B cell (primary cell): ENCODE data around the gene TEDC1. TPM values are rescaled to one million over a fixed set of nuclear protein-coding genes. Genes with fewer than 3 reads are reported as not detected.

Source experiments
- ATAC-seq: fragments of 200-7000 bp; cut with Tn5 transposase; one replicate; pipeline ENCODE4 v1.10.0; 2021; ENCODE audit warnings: low read depth, mild to moderate bottlenecking, moderate number of reproducible peaks, moderate library complexity
- CTCF ChIA-PET: fragments of 350-600 bp; sonication (Branson Sonifier 250); formaldehyde crosslinking; loops from one replicate; lab custom pipeline; 2021; ENCODE audit warnings: antibody characterized with exemption, inconsistent platforms; lab: Charles Lee
- POLR2A ChIA-PET: fragments of 350-600 bp; sonication (Branson Sonifier 250); formaldehyde crosslinking; loops from one replicate; lab custom pipeline; 2021; ENCODE audit warnings: antibody characterized with exemption; lab: Charles Lee
- DNase-seq: peaks from one replicate; pipeline ENCODE4 v3.0.0; 2013
- H2AFZ ChIP-seq: 2 replicates; pipeline ENCODE4 v1.6.1; 2012; ENCODE audit warnings: mild to moderate bottlenecking, low read depth, low read length; ENCODE audit not compliant: insufficient read depth, poor library complexity, severe bottlenecking
- H3K27ac ChIP-seq, 2 donors: 1 replicate in 1 of 2; 2 replicates in 1 of 2; pipeline ENCODE4 v1.5.1; 2012 to 2013; ENCODE audit warnings: low read length in 2 of 2, mild to moderate bottlenecking in 2 of 2, moderate library complexity in 1 of 2
- H3K27me3 ChIP-seq, 4 experiments: fragments of 200-600 bp in 1 of 4; sonication (generic) in 1 of 4; replicated peaks in 1 of 4; 1 replicate in 2 of 4; 2 replicates in 2 of 4; pipeline versions ENCODE4 v1.6.1 to v1.7.0; 2013 to 2016; ENCODE audit warnings: low read length in 3 of 4, mild to moderate bottlenecking in 2 of 4, mixed read lengths in 1 of 4, moderate library complexity in 1 of 4; ENCODE audit not compliant: insufficient read depth in 4 of 4, control insufficient read depth in 3 of 4; ENCODE audit errors: control extremely low read depth in 1 of 4
- H3K36me3 ChIP-seq, 2 experiments: replicated peaks in 1 of 2; 1 replicate in 1 of 2; 2 replicates in 1 of 2; pipeline versions ENCODE4 v1.6.1 to v1.7.1; 2013; ENCODE audit warnings: low read length in 1 of 2; ENCODE audit not compliant: insufficient read depth in 2 of 2, control insufficient read depth in 1 of 2; ENCODE audit errors: control extremely low read depth in 1 of 2, extremely low read depth in 1 of 2
- H3K4me1 ChIP-seq, 2 donors: fragments of 200-600 bp in 1 of 2; sonication (generic) in 1 of 2; 1 replicate in 1 of 2; 2 replicates in 1 of 2; pipeline versions ENCODE4 v1.5.1 to v1.6.1; 2013 to 2017; ENCODE audit warnings: low read length in 2 of 2; ENCODE audit not compliant: control insufficient read depth in 2 of 2, insufficient read depth in 2 of 2
- H3K4me2 ChIP-seq: replicated peaks from 2 replicates; pipeline ENCODE3; 2012; ENCODE audit warnings: mild to moderate bottlenecking, low read depth, low read length; ENCODE audit not compliant: poor library complexity, severe bottlenecking
- H3K4me3 ChIP-seq, 5 experiments: fragments of 200-600 bp in 1 of 5; sonication (generic) in 1 of 5; 1 replicate in 3 of 5; 2 replicates in 2 of 5; pipeline versions ENCODE4 v1.5.1 to v1.7.0; 2011 to 2016; ENCODE audit warnings: low read length in 4 of 5, mild to moderate bottlenecking in 4 of 5, low read depth in 2 of 5, control low read depth in 1 of 5, moderate library complexity in 1 of 5; ENCODE audit not compliant: insufficient read depth in 1 of 5; ENCODE audit errors: control extremely low read depth in 1 of 5, extremely low read depth in 1 of 5
- H3K79me2 ChIP-seq: fragments of 200-600 bp; sonication (generic); one replicate; pipeline ENCODE4 v1.6.0; 2016; ENCODE audit warnings: low read length; ENCODE audit not compliant: control insufficient read depth, insufficient read depth
- H3K9ac ChIP-seq: fragments of 200-600 bp; sonication (generic); 2 replicates; pipeline ENCODE4 v1.6.1; 2017; ENCODE audit warnings: mild to moderate bottlenecking, low read length, moderate library complexity
- H3K9me3 ChIP-seq, 3 donors: one replicate each; pipeline versions ENCODE4 v1.6.1 to v1.7.1; 2013; ENCODE audit warnings: low read length in 2 of 3; ENCODE audit not compliant: control insufficient read depth in 2 of 3, insufficient read depth in 1 of 3; ENCODE audit errors: control extremely low read depth in 1 of 3
- H4K20me1 ChIP-seq: 2 replicates; pipeline ENCODE4 v1.6.0; 2012; ENCODE audit warnings: mild to moderate bottlenecking, low read length; ENCODE audit not compliant: insufficient read depth, control insufficient read depth, poor library complexity, severe bottlenecking
- H3K27ac Mint-ChIP-seq: one replicate; pipeline ENCODE4 v1.8.0; 2021; ENCODE audit warnings: mixed read lengths
- H3K27me3 Mint-ChIP-seq: one replicate; pipeline ENCODE4 v1.8.0; 2021; ENCODE audit warnings: mixed read lengths
- H3K4me1 Mint-ChIP-seq: one replicate; pipeline ENCODE4 v1.8.0; 2021; ENCODE audit warnings: mixed read lengths
- H3K4me3 Mint-ChIP-seq: one replicate; pipeline ENCODE4 v1.8.0; 2021; ENCODE audit warnings: mixed read lengths
- H3K9me3 Mint-ChIP-seq: one replicate; pipeline ENCODE4 v1.8.0; 2022; ENCODE audit warnings: mixed read lengths; ENCODE audit not compliant: insufficient read depth
- EZH2 ChIP-seq: IDR thresholded peaks from 2 replicates; pipeline ENCODE4 v1.6.1; 2012; ENCODE audit warnings: borderline replicate concordance, low read depth, mild to moderate bottlenecking, moderate library complexity, low read length; ENCODE audit not compliant: insufficient read depth, poor library complexity, severe bottlenecking
- WGBS: methylation state at CpG from one replicate; pipeline ENCODE4 v1.1.5; 2013; ENCODE audit warnings: missing lambda C conversion rate; ENCODE audit not compliant: insufficient coverage; 5-methylcytosine and 5-hydroxymethylcytosine counted together
- intact Hi-C: fragments of 100-400 bp; cut with micrococcal nuclease; formaldehyde crosslinking; loops from one replicate; pipeline ENCODE4 v1.10.0; 2022
- polyA plus RNA-seq: library from polyadenylated mRNA; depleted of rRNA; stranded (reverse); fragments of >200 nt; gene quantifications from 2 replicates; pipeline ENCODE4 v1.2.3, GENCODE V29; 2012
- total RNA-seq, 2 donors: library from RNA; stranded (reverse); fragments of 120-200 nt in 1 of 2; gene quantifications; 1 replicate in 1 of 2; 2 replicates in 1 of 2; pipeline versions ENCODE4 v1.2.3 to v1.2.4, GENCODE V29; 2013 to 2022
- TF ChIP-seq, protein P1 (sequence below): fragments of 200-600 bp; IDR thresholded peaks from one replicate; pipeline ENCODE4 v1.8.0; 2022; ENCODE audit warnings: antibody characterized with exemption, mild to moderate bottlenecking

TEDC1 gene
- total and polyA plus RNA-seq, 2 donors (not counting 1 experiment from before 2014, with no cell fraction given) = 19.7 to 22.2 TPM

DNA sequence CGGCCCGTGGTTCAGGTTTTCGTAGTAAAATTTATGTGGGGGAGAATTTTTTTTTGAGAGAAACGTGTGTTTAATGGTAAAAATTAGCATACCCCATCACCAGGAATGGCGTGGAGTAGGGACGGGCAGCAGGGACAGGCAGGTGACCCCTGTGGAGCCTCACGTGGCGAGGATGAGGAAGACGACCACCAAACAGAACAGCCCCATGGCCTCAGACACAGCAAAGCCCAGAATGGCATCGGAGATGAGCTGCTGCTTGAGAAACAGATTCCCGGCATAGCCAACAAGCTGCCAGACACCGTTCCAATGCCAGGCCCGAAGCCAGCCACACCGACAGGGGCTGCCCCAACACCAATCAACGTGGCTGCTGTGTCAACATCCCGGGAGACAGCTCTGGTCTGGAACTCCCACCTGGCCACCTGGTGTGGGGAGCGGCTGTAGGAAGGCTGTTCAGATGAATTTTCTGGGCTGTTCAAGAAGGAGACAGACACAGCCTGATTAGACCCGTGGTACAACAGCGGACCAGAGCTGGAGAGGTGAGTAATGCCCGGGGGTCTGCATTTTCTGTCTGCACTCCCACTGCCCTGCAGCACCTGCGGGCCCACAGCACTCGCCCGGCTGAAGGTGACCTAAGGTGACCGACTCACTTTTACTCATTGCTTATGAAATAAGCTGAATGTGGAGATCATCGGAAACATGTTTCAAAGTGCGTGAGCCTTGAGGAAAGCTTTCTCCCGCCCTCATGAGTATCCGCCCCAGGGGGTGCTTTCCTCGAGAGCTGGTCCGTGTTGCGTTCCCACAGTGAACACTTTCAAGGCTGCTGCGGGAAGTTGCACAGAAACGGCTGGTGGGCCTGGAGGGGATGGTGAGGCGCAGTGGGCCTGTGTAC lies 45.9 kb downstream of the TEDC1 start:
- Histone ChIP-seq H3K9me3 (peaks cover 0 to 13% (median 0%) of the 10 kb centered on the region in 3 donors), H2AFZ (no peak overlapping the region), H3K27ac (no peak overlapping the region), H3K79me2 (peaks cover 3% of the 10 kb centered on the region), H3K4me1 (peaks cover 19 to 24% of the 10 kb centered on the region in 2 donors), H4K20me1 (no peaks in the 10 kb centered on the region), H3K4me3 (no peak overlapping the region), H3K9ac (no peak overlapping the region), H3K27me3 (peaks cover 0 to 5% (median 0%) of the 10 kb centered on the region in 4 experiments), H3K4me2 (no peak overlapping the region), H3K36me3 (no peaks in the 10 kb centered on the region)
- Mint-ChIP-seq H3K27ac (no peak overlapping the region), H3K9me3 (no peaks in the 10 kb centered on the region), H3K27me3 (no peaks in the 10 kb centered on the region), H3K4me3 (no peak overlapping the region), H3K4me1 (peaks cover 23% of the 10 kb centered on the region)
- ChIA-PET CTCF (interaction anchor here (1.0 to 2.2 kb wide), 11 partner anchors 7 to 1257 kb away, joined by 3 to 8 read pairs (median 3); no protein-coding TSS in a partner anchor), POLR2A (interaction anchor here (0.7 kb wide), 1 partner anchor 56 kb away, joined by 3 read pairs; no protein-coding TSS in a partner anchor)
- intact Hi-C loops = loop anchor here (5.0 to 10.0 kb wide), 2 partner anchors 510 to 878 kb away; no protein-coding TSS in a partner anchor
- TF ChIP-seq, protein P1, sequence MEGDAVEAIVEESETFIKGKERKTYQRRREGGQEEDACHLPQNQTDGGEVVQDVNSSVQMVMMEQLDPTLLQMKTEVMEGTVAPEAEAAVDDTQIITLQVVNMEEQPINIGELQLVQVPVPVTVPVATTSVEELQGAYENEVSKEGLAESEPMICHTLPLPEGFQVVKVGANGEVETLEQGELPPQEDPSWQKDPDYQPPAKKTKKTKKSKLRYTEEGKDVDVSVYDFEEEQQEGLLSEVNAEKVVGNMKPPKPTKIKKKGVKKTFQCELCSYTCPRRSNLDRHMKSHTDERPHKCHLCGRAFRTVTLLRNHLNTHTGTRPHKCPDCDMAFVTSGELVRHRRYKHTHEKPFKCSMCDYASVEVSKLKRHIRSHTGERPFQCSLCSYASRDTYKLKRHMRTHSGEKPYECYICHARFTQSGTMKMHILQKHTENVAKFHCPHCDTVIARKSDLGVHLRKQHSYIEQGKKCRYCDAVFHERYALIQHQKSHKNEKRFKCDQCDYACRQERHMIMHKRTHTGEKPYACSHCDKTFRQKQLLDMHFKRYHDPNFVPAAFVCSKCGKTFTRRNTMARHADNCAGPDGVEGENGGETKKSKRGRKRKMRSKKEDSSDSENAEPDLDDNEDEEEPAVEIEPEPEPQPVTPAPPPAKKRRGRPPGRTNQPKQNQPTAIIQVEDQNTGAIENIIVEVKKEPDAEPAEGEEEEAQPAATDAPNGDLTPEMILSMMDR = no peak
- no peak for TF ChIP-seq EZH2
- ATAC-seq (no peak), DNase-seq (peak; percentile 28)
- WGBS = 87% methylated on average over 29 of the region's 34 CpGs
